PFSK-1 (cell line): ENCODE data around the gene HDDC2.

Source experiments
- FOXP2 ChIP-seq: optimal IDR thresholded peaks from 2 replicates; pipeline ENCODE3; 2011; ENCODE audit warnings: borderline replicate concordance, control low read depth, inconsistent platforms; ENCODE audit not compliant: insufficient read depth; ENCODE audit errors: extremely low read length, extremely low read depth
- POLR2AphosphoS5 ChIP-seq: IDR thresholded peaks from 2 replicates; pipeline ENCODE4 v1.6.1; 2012; ENCODE audit warnings: low read depth, mild to moderate bottlenecking, control low read depth, low read length, moderate library complexity
- REST ChIP-seq, 2 experiments: IDR thresholded peaks; 2 replicates each; pipeline versions ENCODE4 v1.6.1 to v1.8.0; 2011 to 2012; ENCODE audit warnings: low read depth in 2 of 2, low read length in 2 of 2, control low read depth in 1 of 2, inconsistent platforms in 1 of 2, mild to moderate bottlenecking in 1 of 2, moderate library complexity in 1 of 2; ENCODE audit not compliant: insufficient read depth in 1 of 2
- SIN3A ChIP-seq: IDR thresholded peaks from 2 replicates; pipeline ENCODE4 v1.6.1; 2012; ENCODE audit warnings: mild to moderate bottlenecking, low read length, moderate library complexity, borderline replicate concordance; ENCODE audit not compliant: insufficient read depth
- TAF1 ChIP-seq: IDR thresholded peaks from 2 replicates; pipeline ENCODE4 v1.6.1; 2012; ENCODE audit warnings: low read length, control low read depth, borderline replicate concordance; ENCODE audit not compliant: insufficient read depth

GRCh38 chr6:125275779-125276178 is 26.0 kb downstream of the HDDC2 start:
- TF ChIP-seq TAF1 (no peak), REST (IDR thresholded peaks at IDR 0.05; ENCODE audit: insufficient read depth in 1 of 2, low read depth in 2 of 2, low read length in 2 of 2) (no peak), SIN3A (no peak), POLR2AphosphoS5 (no peak), FOXP2 (no peak)
